Keratinocyte (primary cell): Measurements from ENCODE around the gene MAPK8. TPM values are rescaled to one million over a fixed set of nuclear protein-coding genes. Genes with fewer than 3 reads are reported as not detected.

Source experiments
- DNase-seq: peaks from one replicate; pipeline ENCODE4 v3.0.0-alpha.2; 2011; ENCODE audit warnings: low read depth, missing footprints, low spot score
- FAIRE-seq: peaks from 2 replicates; lab custom pipeline; 2011; peaks lifted over from hg19 to GRCh38; lab: Jason Lieb, UNC
- H2AFZ ChIP-seq: 2 replicates; pipeline ENCODE4 v1.6.0; 2012; ENCODE audit warnings: low read length, control low read depth, inconsistent platforms; ENCODE audit not compliant: control insufficient read depth
- H3K27ac ChIP-seq: 2 replicates; pipeline ENCODE4 v1.5.1; 2011; ENCODE audit warnings: low read length; ENCODE audit not compliant: control insufficient read depth, insufficient read depth
- H3K27me3 ChIP-seq: 3 replicates; pipeline ENCODE4 v1.6.0; 2011; ENCODE audit warnings: low read length; ENCODE audit not compliant: control insufficient read depth, insufficient read depth; ENCODE audit errors: extremely low read depth
- H3K36me3 ChIP-seq, 2 experiments: 2 replicates in 1 of 2; 3 replicates in 1 of 2; pipeline ENCODE4 v1.5.1; 2011; ENCODE audit warnings: low read length in 2 of 2, mild to moderate bottlenecking in 1 of 2; ENCODE audit not compliant: control insufficient read depth in 2 of 2, insufficient read depth in 2 of 2; ENCODE audit errors: extremely low read depth in 1 of 2
- H3K4me1 ChIP-seq: 3 replicates; pipeline ENCODE4 v1.5.1; 2011; ENCODE audit warnings: low read length; ENCODE audit not compliant: control insufficient read depth, insufficient read depth; ENCODE audit errors: extremely low read depth
- H3K4me2 ChIP-seq: 3 replicates; pipeline ENCODE4 v1.6.0; 2011; ENCODE audit warnings: low read depth, low read length; ENCODE audit not compliant: control insufficient read depth, insufficient read depth; ENCODE audit errors: extremely low read depth
- H3K4me3 ChIP-seq, 3 experiments: fragments of 200-600 bp in 1 of 3; sonication (generic) in 1 of 3; 2 replicates in 2 of 3; 3 replicates in 1 of 3; pipeline ENCODE4 v1.5.1; 2011 to 2016; ENCODE audit warnings: low read length in 3 of 3, mild to moderate bottlenecking in 3 of 3, control low read depth in 2 of 3, inconsistent platforms in 1 of 3, low read depth in 1 of 3, mixed read lengths in 1 of 3, mixed run types in 1 of 3, moderate library complexity in 1 of 3; ENCODE audit not compliant: control insufficient read depth in 2 of 3, insufficient read depth in 2 of 3; ENCODE audit errors: extremely low read depth in 1 of 3
- H3K79me2 ChIP-seq: 2 replicates; pipeline ENCODE4 v1.6.0; 2012; ENCODE audit warnings: low read length; ENCODE audit not compliant: control insufficient read depth, insufficient read depth
- H3K9ac ChIP-seq: 3 replicates; pipeline ENCODE4 v1.6.0; 2011; ENCODE audit warnings: low read length; ENCODE audit not compliant: control insufficient read depth, insufficient read depth; ENCODE audit errors: extremely low read depth
- H3K9me1 ChIP-seq: 3 replicates; pipeline ENCODE4 v1.6.0; 2011; ENCODE audit warnings: low read length; ENCODE audit not compliant: control insufficient read depth, insufficient read depth; ENCODE audit errors: extremely low read depth
- H3K9me3 ChIP-seq: 2 replicates; pipeline ENCODE4 v1.5.1; 2012; ENCODE audit warnings: low read depth, low read length; ENCODE audit not compliant: control insufficient read depth
- H4K20me1 ChIP-seq: 3 replicates; pipeline ENCODE4 v1.6.0; 2011; ENCODE audit warnings: low read length; ENCODE audit not compliant: control insufficient read depth, insufficient read depth; ENCODE audit errors: extremely low read depth
- CTCF ChIP-seq, 3 experiments: IDR thresholded peaks in 1 of 3; conservative IDR thresholded peaks in 1 of 3; optimal IDR thresholded peaks in 1 of 3; 2 replicates in 2 of 3; 3 replicates in 1 of 3; pipeline versions ENCODE3 to v1.5.1; 2011; ENCODE audit warnings: low read length in 3 of 3, mild to moderate bottlenecking in 3 of 3, moderate library complexity in 2 of 3, control low read depth in 1 of 3, inconsistent platforms in 1 of 3; ENCODE audit not compliant: insufficient read depth in 2 of 3; ENCODE audit errors: extremely low read depth in 1 of 3
- EZH2 ChIP-seq: IDR thresholded peaks from one replicate; pipeline ENCODE4 v1.6.1; 2012; ENCODE audit warnings: inconsistent platforms, mild to moderate bottlenecking, low read length, moderate library complexity
- dilution Hi-C: fragments of 300-500 bp; cut with MboI; formaldehyde crosslinking; loops from one replicate; pipeline ENCODE4 v1.7.0; 2020; ENCODE audit warnings: low sequenced_read_pairs; ENCODE audit not compliant: extremely low pct_ligation_motif_present
- polyA plus RNA-seq, 5 experiments: library from polyadenylated mRNA; depleted of rRNA in 3 of 5; stranded (reverse) in 3 of 5; stranded (forward) in 1 of 5; unstranded in 1 of 5; fragments of >200 nt; gene quantifications; 1 replicate in 1 of 5; 2 replicates in 3 of 5; 3 replicates in 1 of 5; pipeline versions ENCODE4 v1.2.1 to v1.2.3, GENCODE V29; 2011 to 2012; ENCODE audit warnings: missing spikeins in 2 of 5, low read depth in 1 of 5, low replicate concordance in 1 of 5

The MAPK8 gene
- polyA plus RNA-seq, 1 donor (not counting 4 experiments of a cell fraction or from before 2014, with no cell fraction given) = 39.8 TPM

- FAIRE-seq = no peak
- Histone ChIP-seq H4K20me1 (no peaks in the 10 kb centered on the region), H3K36me3 (no peaks in the 10 kb centered on the region), H3K27ac (no peak overlapping the region), H2AFZ (no peak overlapping the region), H3K9me1 (no peaks in the 10 kb centered on the region), H3K79me2 (no peaks in the 10 kb centered on the region), H3K4me1 (peaks cover 22% of the 10 kb centered on the region), H3K9ac (no peak overlapping the region), H3K9me3 (no peaks in the 10 kb centered on the region), H3K4me2 (no peak overlapping the region), H3K4me3 (no peak overlapping the region), H3K27me3 (no peaks in the 10 kb centered on the region)
- DNase-seq = no peak
- no peak for TF ChIP-seq CTCF (optimal IDR thresholded peaks at IDR 0.05 in 1 of 3, IDR thresholded peaks at IDR 0.05 in 1 of 3, conservative IDR thresholded peaks at IDR 0.05 in 1 of 3; ENCODE audit: extremely low read depth in 1 of 3, insufficient read depth in 2 of 3, low read length in 3 of 3)
- TF ChIP-seq EZH2 = no peak
- dilution Hi-C loops = no loop called here
Measured at GRCh38 chr10:48404646-48405045, 98.2 kb downstream of the MAPK8 start.

GRCh38 chr10:48406204-48406603 is 99.7 kb downstream of the MAPK8 start:
- Histone ChIP-seq H3K9ac (no peak overlapping the region), H3K79me2 (no peaks in the 10 kb centered on the region), H3K4me1 (peaks cover 8% of the 10 kb centered on the region), H3K9me3 (no peaks in the 10 kb centered on the region), H4K20me1 (no peaks in the 10 kb centered on the region), H3K27me3 (no peaks in the 10 kb centered on the region), H3K27ac (no peak overlapping the region), H3K36me3 (no peaks in the 10 kb centered on the region), H3K4me2 (no peak overlapping the region), H2AFZ (no peak overlapping the region), H3K4me3 (no peak overlapping the region), H3K9me1 (no peaks in the 10 kb centered on the region)
- FAIRE-seq = peak; percentile 92
- DNase-seq = no peak
- dilution Hi-C loops = no loop called here
- TF ChIP-seq EZH2 (no peak), CTCF (optimal IDR thresholded peaks at IDR 0.05 in 1 of 3, IDR thresholded peaks at IDR 0.05 in 1 of 3, conservative IDR thresholded peaks at IDR 0.05 in 1 of 3; ENCODE audit: extremely low read depth in 1 of 3, insufficient read depth in 2 of 3, low read length in 3 of 3) (peak in 2 of 3 experiments; percentile 35 to 41)
